ENCODE data around the gene RNF144A. TPM values are rescaled to one million over a fixed set of nuclear protein-coding genes. Genes with fewer than 3 reads are reported as not detected.

Gene RNF144A
- total and polyA plus RNA-seq, 10 of the 15 experiments (the other 5 are each of a cell fraction or from before 2014, with no cell fraction given): 0.02 to 12.1 (median 0.48) TPM; not detected in 1

- Histone ChIP-seq H4K20me1 (ENCODE audit: control insufficient read depth, insufficient read depth) (no peaks in the 10 kb centered on the region), H3K4me1 (ENCODE audit: control insufficient read depth, insufficient read depth, low read length) (no peaks in the 10 kb centered on the region), H3K4me3 (no peak overlapping the region), H3K9me3 (replicated peaks; ENCODE audit: control insufficient read depth, insufficient read depth, low read length) (no peaks in the 10 kb centered on the region), H3K27me3 (replicated peaks in 1 of 2; ENCODE audit: control insufficient read depth in 2 of 2, insufficient read depth in 2 of 2, low read length in 1 of 2) (no peaks in the 10 kb centered on the region), H2AFZ (ENCODE audit: control insufficient read depth, low read depth, low read length) (no peak overlapping the region), H3K9ac (ENCODE audit: control insufficient read depth, insufficient read depth, low read length) (no peak overlapping the region), H3K79me2 (ENCODE audit: control insufficient read depth, insufficient read depth, low read length) (no peaks in the 10 kb centered on the region), H3K4me2 (ENCODE audit: control insufficient read depth, insufficient read depth) (no peak overlapping the region), H3K36me3 (ENCODE audit: control insufficient read depth in 2 of 2, insufficient read depth in 2 of 2, low read length in 1 of 2) (no peaks in the 10 kb centered on the region), H3K27ac (ENCODE audit: control insufficient read depth, insufficient read depth) (no peak overlapping the region)
- ChIA-PET CTCF (interaction anchor here (1.1 to 2.8 kb wide), 2 partner anchors 11 kb away, joined by 3 to 9 read pairs; no protein-coding TSS in a partner anchor), POLR2A (no interaction called here), SMC1A (ENCODE audit: uncharacterized antibody, unreplicated experiment) (interaction anchor here (1.2 to 3.3 kb wide), 4 partner anchors 9 to 161 kb away, joined by 3 to 12 read pairs (median 4); no protein-coding TSS in a partner anchor), RAD21 (ENCODE audit: unreplicated experiment) (no interaction called here)
- in situ Hi-C loops (cut with MboI) (no loop called here), intact Hi-C loops (cut with micrococcal nuclease; ENCODE audit: unreplicated experiment) (no loop called here)
- no TSS peak for BruUV-seq (replicated peaks)
- ATAC-seq (no peak), FAIRE-seq (no peak), DNase-seq (ENCODE audit: low read depth, low spot score) (no peak)
- WGBS (ENCODE audit: insufficient coverage, insufficient replicate concordance, low lambda C conversion rate, missing lambda C conversion rate): 65% methylated on average over 5 of the region's 5 CpGs
- TF ChIP-seq BRCA1 (IDR thresholded peaks at IDR 0.05; ENCODE audit: low read depth, low read length) (no peak), TARDBP (IDR thresholded peaks at IDR 0.05; ENCODE audit: borderline replicate concordance) (no peak), FOXM1 (IDR thresholded peaks at IDR 0.05; ENCODE audit: low read depth, low read length) (no peak), IRF4 (IDR thresholded peaks at IDR 0.05; ENCODE audit: low read depth, low read length) (no peak), BCL11A (IDR thresholded peaks at IDR 0.05; ENCODE audit: low read depth, low read length) (no peak), PKNOX1 (IDR thresholded peaks at IDR 0.05) (no peak), ZNF687 (IDR thresholded peaks at IDR 0.05) (no peak), SUZ12 (IDR thresholded peaks at IDR 0.05; ENCODE audit: unreplicated experiment) (no peak), SUPT20H (IDR thresholded peaks at IDR 0.05; ENCODE audit: borderline replicate concordance, control insufficient read depth, low read depth, low read length) (no peak), TCF3 (IDR thresholded peaks at IDR 0.05; ENCODE audit: borderline replicate concordance, insufficient read depth, low read depth, low read length) (no peak), ZBTB33 (IDR thresholded peaks at IDR 0.05) (no peak), CREM (IDR thresholded peaks at IDR 0.05; ENCODE audit: low read depth) (no peak), ZNF384 (IDR thresholded peaks at IDR 0.05; ENCODE audit: borderline replicate concordance, low read depth, low read length) (no peak), MTA2 (IDR thresholded peaks at IDR 0.05; ENCODE audit: low read depth) (no peak), SRF (IDR thresholded peaks at IDR 0.05; ENCODE audit: low read depth in 2 of 2, low read length in 2 of 2) (no peak), TAF1 (IDR thresholded peaks at IDR 0.05; ENCODE audit: borderline replicate concordance, low read depth, low read length) (no peak), FOS (IDR thresholded peaks at IDR 0.05; ENCODE audit: borderline replicate concordance, extremely low read depth, insufficient read length) (no peak), PML (IDR thresholded peaks at IDR 0.05; ENCODE audit: low read length) (no peak), ATF3 (IDR thresholded peaks at IDR 0.05; ENCODE audit: borderline replicate concordance, extremely low read depth, low read depth, low read length) (no peak)
These were observed 153.3 kb downstream of the RNF144A start for GRCh38 chr2:7070483-7070882.
